NT2/D1 (cell line): ENCODE data around the gene PHLDB1.

Source experiments
- SUZ12 ChIP-seq: IDR thresholded peaks from 2 replicates; pipeline ENCODE4 v1.6.1; 2011; ENCODE audit not compliant: insufficient read length, insufficient read depth; ENCODE audit errors: extremely low read depth
- ZNF274 ChIP-seq: IDR thresholded peaks from 2 replicates; pipeline ENCODE4 v1.6.1; 2011; ENCODE audit warnings: mild to moderate bottlenecking, low read depth, low read length

DNA sequence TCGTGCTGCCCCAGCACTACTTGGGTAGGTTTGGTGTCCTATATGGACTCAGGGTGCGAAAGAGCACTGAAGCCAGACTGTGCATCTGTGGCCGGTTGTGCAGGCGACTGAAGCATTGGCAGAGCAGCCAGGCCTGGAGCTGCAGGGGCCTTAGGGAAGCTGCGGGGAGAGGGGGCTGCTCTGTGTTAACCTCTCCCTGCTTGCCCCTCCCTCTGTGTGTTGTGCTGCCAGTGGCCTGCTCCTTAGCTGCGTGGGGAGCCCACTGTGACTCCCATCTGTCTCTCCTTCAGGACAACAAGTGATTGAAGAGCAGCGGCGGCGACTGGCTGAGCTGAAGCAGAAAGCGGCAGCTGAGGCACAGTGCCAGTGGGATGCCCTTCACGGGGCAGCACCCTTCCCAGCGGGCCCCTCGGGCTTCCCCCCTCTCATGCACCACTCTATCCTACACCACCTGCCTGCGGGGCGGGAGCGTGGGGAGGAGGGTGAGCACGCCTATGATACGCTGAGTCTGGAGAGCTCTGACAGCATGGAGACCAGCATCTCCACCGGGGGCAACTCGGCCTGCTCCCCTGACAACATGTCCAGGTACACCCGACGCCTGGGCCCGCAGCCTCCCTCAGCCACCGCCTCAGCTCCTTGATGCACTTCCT is 37.8 kb downstream of the PHLDB1 start:
- TF ChIP-seq ZNF274 (no peak), SUZ12 (no peak)
